ENCODE results near the gene CACNG4.

- TF ChIP-seq CHD4 (IDR thresholded peaks at IDR 0.05; ENCODE audit: insufficient read depth, insufficient replicate concordance, low read depth, low read length, poor library complexity, severe bottlenecking): no peak
- TF ChIP-seq ZNF239 (CRISPR knock-in tag; IDR thresholded peaks at IDR 0.05): no peak
- TF ChIP-seq ZNF407 (IDR thresholded peaks at IDR 0.05; ENCODE audit: low read depth): no peak
- TF ChIP-seq FOXK2 (conservative IDR thresholded peaks at IDR 0.05 in 1 of 2, IDR thresholded peaks at IDR 0.05 in 1 of 2; ENCODE audit: low read depth in 2 of 2): no peak
- TF ChIP-seq ZBTB40 (IDR thresholded peaks at IDR 0.05): no peak
- TF ChIP-seq ZBTB40 (CRISPR knock-in tag; IDR thresholded peaks at IDR 0.05): no peak
- TF ChIP-seq FOXK1 (CRISPR knock-in tag; IDR thresholded peaks at IDR 0.05; ENCODE audit: borderline replicate concordance): no peak
- no peak for TF ChIP-seq BCLAF1 (IDR thresholded peaks at IDR 0.05; ENCODE audit: borderline replicate concordance in 1 of 2, control insufficient read depth in 1 of 2, low read depth in 2 of 2, low read length in 1 of 2)
- TF ChIP-seq POLR2AphosphoS5 (IDR thresholded peaks at IDR 0.05; ENCODE audit: control insufficient read depth, insufficient read depth, low read depth, low read length): no peak
- TF ChIP-seq SIX5 (IDR thresholded peaks at IDR 0.05; ENCODE audit: borderline replicate concordance in 1 of 2, insufficient read depth in 1 of 2, low read depth in 1 of 2, low read length in 2 of 2): no peak
- TF ChIP-seq ZZZ3 (IDR thresholded peaks at IDR 0.05): no peak
- TF ChIP-seq BRD4 (IDR thresholded peaks at IDR 0.05): no peak
- no peak for TF ChIP-seq ZBED1 (IDR thresholded peaks at IDR 0.05)
Measured at GRCh38 chr17:66971264-66971663, 6.8 kb downstream of the CACNG4 start.

Data from K562 (cell line).